ENCODE data around the gene SPINT3.

- no peak for TF ChIP-seq CTCF (conservative IDR thresholded peaks at IDR 0.05)
- TF ChIP-seq ZFX (IDR thresholded peaks at IDR 0.05): no peak
Measured at GRCh38 chr20:45496166-45496565, 19.3 kb downstream of the SPINT3 start.
